IPS-20b (cell line): ENCODE results near the gene SNX11.

Source experiments
- H3K27ac ChIP-seq: one replicate; pipeline ENCODE4 v1.5.1; 2013; ENCODE audit warnings: low read length
- H3K27me3 ChIP-seq: 2 replicates; pipeline ENCODE4 v1.6.1; 2013; ENCODE audit warnings: mild to moderate bottlenecking, low read length, inconsistent platforms; ENCODE audit not compliant: insufficient read depth
- H3K36me3 ChIP-seq: 2 replicates; pipeline ENCODE4 v1.6.1; 2013; ENCODE audit warnings: low read depth, mild to moderate bottlenecking, inconsistent platforms, low read length, moderate library complexity; ENCODE audit not compliant: insufficient read depth
- H3K4me1 ChIP-seq: 2 replicates; pipeline ENCODE4 v1.6.1; 2013; ENCODE audit warnings: mild to moderate bottlenecking, control low read depth, inconsistent platforms, low read length, moderate library complexity; ENCODE audit not compliant: insufficient read depth
- H3K4me3 ChIP-seq: 2 replicates; pipeline ENCODE4 v1.5.1; 2013; ENCODE audit warnings: mild to moderate bottlenecking, low read length, inconsistent platforms
- H3K9ac ChIP-seq: 2 replicates; pipeline ENCODE4 v1.6.1; 2013; ENCODE audit warnings: low read depth, mild to moderate bottlenecking, inconsistent platforms, low read length, moderate library complexity
- H3K9me3 ChIP-seq: 2 replicates; pipeline ENCODE4 v1.6.1; 2013; ENCODE audit warnings: mild to moderate bottlenecking, low read depth, low read length, inconsistent platforms; ENCODE audit not compliant: insufficient read depth

The SNX11 gene

GRCh38 chr17:48153691-48154358, 46.3 kb downstream of the SNX11 start:
- H3K4me1 ChIP-seq, result peaks cover 8% of the 10 kb centered on the region

GRCh38 chr17:48155889-48156611, 48.5 kb downstream of the SNX11 start:
- Histone ChIP-seq H3K9me3 (no peaks in the 10 kb centered on the region), H3K9ac (no peak overlapping the region), H3K4me3 (no peak overlapping the region), H3K4me1 (peaks cover 17% of the 10 kb centered on the region), H3K36me3 (no peaks in the 10 kb centered on the region), H3K27ac (no peak overlapping the region), H3K27me3 (peaks cover 37% of the 10 kb centered on the region; the same call in 1 of the 2 replicates)

More at GRCh38 chr17:48153691-48154358, 46.3 kb downstream of the SNX11 start:
- Histone ChIP-seq H3K9me3 (no peaks in the 10 kb centered on the region), H3K27me3 (peaks cover 41% of the 10 kb centered on the region; the same call in 1 of the 2 replicates), H3K4me3 (no peak overlapping the region), H3K27ac (no peak overlapping the region), H3K9ac (no peak overlapping the region), H3K36me3 (no peaks in the 10 kb centered on the region)

GRCh38 chr17:48159232-48159631, 51.7 kb downstream of the SNX11 start:
- no peak overlapping the region for H3K4me3 ChIP-seq
- no peaks in the 10 kb centered on the region for H3K36me3 ChIP-seq
- peaks cover 64% of the 10 kb centered on the region; the same call in 1 of the 2 replicates for H3K27me3 ChIP-seq
- no peak overlapping the region for H3K27ac ChIP-seq
- H3K9ac ChIP-seq, result no peak overlapping the region
- H3K9me3 ChIP-seq, result no peaks in the 10 kb centered on the region
- peaks cover 31% of the 10 kb centered on the region for H3K4me1 ChIP-seq

GRCh38 chr17:48160177-48161081, 52.9 kb downstream of the SNX11 start:
- Histone ChIP-seq H3K4me1 (peaks cover 31% of the 10 kb centered on the region), H3K27me3 (peaks cover 72% of the 10 kb centered on the region; the same call in 1 of the 2 replicates)

GRCh38 chr17:48161127-48161905, 53.8 kb downstream of the SNX11 start:
- Histone ChIP-seq H3K4me3 (peak overlapping the region; percentile 49; the same call in 1 of the 2 replicates), H3K4me1 (peaks cover 31% of the 10 kb centered on the region), H3K9me3 (no peaks in the 10 kb centered on the region), H3K9ac (0 out of 2 replicates have a peak overlapping the region, but pooled peaks have one; percentile 1), H3K27ac (no peak overlapping the region), H3K36me3 (no peaks in the 10 kb centered on the region), H3K27me3 (peaks cover 73% of the 10 kb centered on the region; the same call in 1 of the 2 replicates)

More at GRCh38 chr17:48160177-48161081, 52.9 kb downstream of the SNX11 start:
- peak overlapping the region; percentile 49; the same call in 1 of the 2 replicates for H3K4me3 ChIP-seq
- H3K27ac ChIP-seq, result no peak overlapping the region
- no peaks in the 10 kb centered on the region for H3K36me3 ChIP-seq
- H3K9ac ChIP-seq, result 0 out of 2 replicates have a peak overlapping the region, but pooled peaks have one; percentile 1
- no peaks in the 10 kb centered on the region for H3K9me3 ChIP-seq

GRCh38 chr17:48162306-48162934, 54.9 kb downstream of the SNX11 start:
- Histone ChIP-seq H3K36me3 (no peaks in the 10 kb centered on the region), H3K4me1 (peaks cover 31% of the 10 kb centered on the region), H3K27me3 (peaks cover 75% of the 10 kb centered on the region; the same call in 1 of the 2 replicates), H3K9ac (no peak overlapping the region), H3K9me3 (no peaks in the 10 kb centered on the region), H3K27ac (no peak overlapping the region), H3K4me3 (no peak overlapping the region)

- no peak overlapping the region for H3K4me3 ChIP-seq
- H3K9ac ChIP-seq, result no peak overlapping the region
- H3K27me3 ChIP-seq, result peaks cover 80% of the 10 kb centered on the region; the same call in 1 of the 2 replicates
- H3K27ac ChIP-seq, result no peak overlapping the region
- H3K36me3 ChIP-seq, result no peaks in the 10 kb centered on the region
- peaks cover 31% of the 10 kb centered on the region for H3K4me1 ChIP-seq
- no peaks in the 10 kb centered on the region for H3K9me3 ChIP-seq
These were observed 55.5 kb downstream of the SNX11 start for GRCh38 chr17:48162946-48163506.

GRCh38 chr17:48163809-48164208, 56.2 kb downstream of the SNX11 start:
- Histone ChIP-seq H3K27me3 (peaks cover 76% of the 10 kb centered on the region; the same call in 1 of the 2 replicates), H3K27ac (no peak overlapping the region), H3K4me3 (no peak overlapping the region), H3K9me3 (no peaks in the 10 kb centered on the region), H3K36me3 (no peaks in the 10 kb centered on the region), H3K9ac (no peak overlapping the region), H3K4me1 (peaks cover 31% of the 10 kb centered on the region)

GRCh38 chr17:48169926-48170325, 62.4 kb downstream of the SNX11 start:
- Histone ChIP-seq H3K4me1 (no peaks in the 10 kb centered on the region), H3K9me3 (no peaks in the 10 kb centered on the region), H3K27ac (no peak overlapping the region), H3K4me3 (no peak overlapping the region), H3K9ac (no peak overlapping the region), H3K36me3 (no peaks in the 10 kb centered on the region), H3K27me3 (peaks cover 36% of the 10 kb centered on the region)
